ENCODE data around the gene TECR.

GRCh38 chr19:14575428-14575980 is 46.1 kb downstream of the TECR start:
- TF ChIP-seq CTCF (IDR thresholded peaks at IDR 0.05), result no peak
- no peak for TF ChIP-seq POLR2A (IDR thresholded peaks at IDR 0.05)
- TF ChIP-seq EP300 (IDR thresholded peaks at IDR 0.05), result no peak

Measured in tibial nerve (tissue), 4 donors.